K562 (cell line): ENCODE data around the gene FBXW12. TPM values are rescaled to one million over a fixed set of nuclear protein-coding genes. Genes with fewer than 3 reads are reported as not detected.

Experiments
- CC2D1A ChIP-seq: fragments of 450-650 bp; IDR thresholded peaks from 2 replicates; pipeline ENCODE4 v1.6.1; 2017; ENCODE audit warnings: mild to moderate bottlenecking
- GABPB1 ChIP-seq: sonication (generic); formaldehyde crosslinking; IDR thresholded peaks from 2 replicates; pipeline ENCODE4 v1.8.0; 2022; ENCODE audit warnings: mild to moderate bottlenecking, missing genetic modification reagents
- MYC ChIP-seq, 2 experiments: fragments of 250-450 bp in 1 of 2; sonication (Bioruptor Pico) in 1 of 2; IDR thresholded peaks; 2 replicates each; pipeline versions ENCODE4 v1.5.1 to v1.6.1; 2012 to 2021; ENCODE audit warnings: low read depth in 2 of 2, borderline replicate concordance in 1 of 2, improper control_type of control experiment in 1 of 2, low read length in 1 of 2, mild to moderate bottlenecking in 1 of 2, moderate library complexity in 1 of 2
- NBN ChIP-seq: fragments of 450-650 bp; IDR thresholded peaks from 2 replicates; pipeline ENCODE4 v1.6.1; 2016; ENCODE audit warnings: low read depth, mild to moderate bottlenecking
- NEUROD1 ChIP-seq: fragments of 150-350 bp; IDR thresholded peaks from 2 replicates; pipeline ENCODE4 v1.6.1; 2014; ENCODE audit warnings: borderline replicate concordance, low read length, low read depth; ENCODE audit not compliant: partially characterized antibody
- PHB2 ChIP-seq: fragments of 450-650 bp; IDR thresholded peaks from 2 replicates; pipeline ENCODE4 v1.6.1; 2017; ENCODE audit warnings: low read depth
- STAG1 ChIP-seq: sonication (generic); formaldehyde crosslinking; IDR thresholded peaks from 2 replicates; pipeline ENCODE4 v1.5.0; 2020; ENCODE audit warnings: missing genetic modification reagents, borderline replicate concordance
- TBP ChIP-seq: optimal IDR thresholded peaks from 2 replicates; pipeline ENCODE3; 2011; ENCODE audit warnings: low read depth, low read length, improper control_type of control experiment
- XRCC5 ChIP-seq: fragments of 200-400 bp; formaldehyde crosslinking; IDR thresholded peaks from 2 replicates; pipeline ENCODE4 v1.6.1; 2017; ENCODE audit warnings: low read depth, mild to moderate bottlenecking, low read length
- ZEB2 ChIP-seq: fragments of 450-650 bp; IDR thresholded peaks from 2 replicates; pipeline ENCODE4 v1.6.1; 2016
- ZKSCAN1 ChIP-seq: fragments of 150-350 bp; IDR thresholded peaks from 2 replicates; pipeline ENCODE4 v1.6.1; 2016; ENCODE audit warnings: low read depth, low read length
- ZNF133 ChIP-seq: fragments of 250-450 bp; sonication (Bioruptor Pico); IDR thresholded peaks from 2 replicates; pipeline ENCODE4 v1.4.0; 2020; ENCODE audit warnings: mild to moderate bottlenecking
- polyA plus RNA-seq, 8 experiments: library from polyadenylated mRNA; depleted of rRNA in 4 of 8; stranded (reverse) in 5 of 8; unstranded in 3 of 8; fragments of >200 nt; fragmentation: Nextera tagmentation in 2 of 8; fragmentation: Illumina TruSeq in 1 of 8; extraction: Ambion mirVana in 2 of 8; extraction: Trizol in 1 of 8; gene quantifications; 2 replicates each; pipeline versions ENCODE4 v1.2.1 to v1.2.3, GENCODE V29; 2011 to 2014; ENCODE audit warnings: inconsistent platforms in 1 of 8, missing spikeins in 1 of 8
- total RNA-seq, 7 experiments: library from RNA; depleted of rRNA in 6 of 7; stranded (reverse); fragments of >200 nt in 6 of 7; fragmentation: Illumina TruSeq in 2 of 7; extraction: Trizol in 2 of 7; gene quantifications; 2 replicates each; pipeline versions ENCODE4 v1.2.1 to v1.2.3, GENCODE V29; 2011 to 2021; ENCODE audit warnings: low replicate concordance in 1 of 7
- TF ChIP-seq, protein P1 (sequence below), 2 experiments: fragments of 450-650 bp; formaldehyde crosslinking in 1 of 2; IDR thresholded peaks; 2 replicates each; pipeline versions ENCODE4 v1.4.0 to v1.6.1; 2014 to 2020; ENCODE audit warnings: mild to moderate bottlenecking in 2 of 2, borderline replicate concordance in 1 of 2, low read depth in 1 of 2
- TF ChIP-seq, protein P2 (sequence below): fragments of 450-650 bp; IDR thresholded peaks from 2 replicates; pipeline ENCODE4 v1.6.1; 2014; ENCODE audit warnings: low read depth, mild to moderate bottlenecking, moderate library complexity, borderline replicate concordance
- TF ChIP-seq, protein P3 (sequence below): IDR thresholded peaks from 2 replicates; pipeline ENCODE4 v1.6.1; 2011; ENCODE audit warnings: borderline replicate concordance, low read depth, mild to moderate bottlenecking, moderate library complexity, low read length; ENCODE audit not compliant: insufficient read depth, poor library complexity, severe bottlenecking

Gene FBXW12
- total and polyA plus RNA-seq, 9 of the 15 experiments (the other 6 are each of a cell fraction or from before 2014, with no cell fraction given): 0.04 to 0.07 (median 0.06) TPM; not detected in 6

GRCh38 chr3:48435774-48436476 lies 63.9 kb downstream of the FBXW12 start (continued):
- TF ChIP-seq, protein P1, sequence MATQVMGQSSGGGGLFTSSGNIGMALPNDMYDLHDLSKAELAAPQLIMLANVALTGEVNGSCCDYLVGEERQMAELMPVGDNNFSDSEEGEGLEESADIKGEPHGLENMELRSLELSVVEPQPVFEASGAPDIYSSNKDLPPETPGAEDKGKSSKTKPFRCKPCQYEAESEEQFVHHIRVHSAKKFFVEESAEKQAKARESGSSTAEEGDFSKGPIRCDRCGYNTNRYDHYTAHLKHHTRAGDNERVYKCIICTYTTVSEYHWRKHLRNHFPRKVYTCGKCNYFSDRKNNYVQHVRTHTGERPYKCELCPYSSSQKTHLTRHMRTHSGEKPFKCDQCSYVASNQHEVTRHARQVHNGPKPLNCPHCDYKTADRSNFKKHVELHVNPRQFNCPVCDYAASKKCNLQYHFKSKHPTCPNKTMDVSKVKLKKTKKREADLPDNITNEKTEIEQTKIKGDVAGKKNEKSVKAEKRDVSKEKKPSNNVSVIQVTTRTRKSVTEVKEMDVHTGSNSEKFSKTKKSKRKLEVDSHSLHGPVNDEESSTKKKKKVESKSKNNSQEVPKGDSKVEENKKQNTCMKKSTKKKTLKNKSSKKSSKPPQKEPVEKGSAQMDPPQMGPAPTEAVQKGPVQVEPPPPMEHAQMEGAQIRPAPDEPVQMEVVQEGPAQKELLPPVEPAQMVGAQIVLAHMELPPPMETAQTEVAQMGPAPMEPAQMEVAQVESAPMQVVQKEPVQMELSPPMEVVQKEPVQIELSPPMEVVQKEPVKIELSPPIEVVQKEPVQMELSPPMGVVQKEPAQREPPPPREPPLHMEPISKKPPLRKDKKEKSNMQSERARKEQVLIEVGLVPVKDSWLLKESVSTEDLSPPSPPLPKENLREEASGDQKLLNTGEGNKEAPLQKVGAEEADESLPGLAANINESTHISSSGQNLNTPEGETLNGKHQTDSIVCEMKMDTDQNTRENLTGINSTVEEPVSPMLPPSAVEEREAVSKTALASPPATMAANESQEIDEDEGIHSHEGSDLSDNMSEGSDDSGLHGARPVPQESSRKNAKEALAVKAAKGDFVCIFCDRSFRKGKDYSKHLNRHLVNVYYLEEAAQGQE (IDR thresholded peaks at IDR 0.05; ENCODE audit: borderline replicate concordance): peak; percentile 92
- TF ChIP-seq, protein P1 (CRISPR knock-in tag; IDR thresholded peaks at IDR 0.05; ENCODE audit: low read depth): no peak
- TF ChIP-seq ZKSCAN1 (0 out of 2 replicates have a peak, but pooled peaks have one; percentile 24), ZNF133 (no peak), XRCC5 (peak; percentile 93), ZEB2 (0 out of 2 replicates have a peak, but pooled peaks have one; percentile 16), STAG1 (peak; percentile 52; the same call in 1 of the 2 replicates), PHB2 (no peak), GABPB1 (CRISPR knock-in tag) (0 out of 2 replicates have a peak, but pooled peaks have one; percentile 19), NEUROD1 (peak; percentile 32), TBP (peak; percentile 20), NBN (peak; percentile 29; the same call in 1 of the 2 replicates), CC2D1A (peak; percentile 74; the same call in 1 of the 2 replicates), MYC (IDR thresholded peaks at IDR 0.05; ENCODE audit: low read depth, low read length) (0 out of 2 replicates have a peak, but pooled peaks have one; percentile 16), MYC (CRISPR knock-in tag; IDR thresholded peaks at IDR 0.05; ENCODE audit: borderline replicate concordance, low read depth) (no peak)
- TF ChIP-seq, protein P2, sequence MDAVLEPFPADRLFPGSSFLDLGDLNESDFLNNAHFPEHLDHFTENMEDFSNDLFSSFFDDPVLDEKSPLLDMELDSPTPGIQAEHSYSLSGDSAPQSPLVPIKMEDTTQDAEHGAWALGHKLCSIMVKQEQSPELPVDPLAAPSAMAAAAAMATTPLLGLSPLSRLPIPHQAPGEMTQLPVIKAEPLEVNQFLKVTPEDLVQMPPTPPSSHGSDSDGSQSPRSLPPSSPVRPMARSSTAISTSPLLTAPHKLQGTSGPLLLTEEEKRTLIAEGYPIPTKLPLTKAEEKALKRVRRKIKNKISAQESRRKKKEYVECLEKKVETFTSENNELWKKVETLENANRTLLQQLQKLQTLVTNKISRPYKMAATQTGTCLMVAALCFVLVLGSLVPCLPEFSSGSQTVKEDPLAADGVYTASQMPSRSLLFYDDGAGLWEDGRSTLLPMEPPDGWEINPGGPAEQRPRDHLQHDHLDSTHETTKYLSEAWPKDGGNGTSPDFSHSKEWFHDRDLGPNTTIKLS: no peak
- TF ChIP-seq, protein P3, sequence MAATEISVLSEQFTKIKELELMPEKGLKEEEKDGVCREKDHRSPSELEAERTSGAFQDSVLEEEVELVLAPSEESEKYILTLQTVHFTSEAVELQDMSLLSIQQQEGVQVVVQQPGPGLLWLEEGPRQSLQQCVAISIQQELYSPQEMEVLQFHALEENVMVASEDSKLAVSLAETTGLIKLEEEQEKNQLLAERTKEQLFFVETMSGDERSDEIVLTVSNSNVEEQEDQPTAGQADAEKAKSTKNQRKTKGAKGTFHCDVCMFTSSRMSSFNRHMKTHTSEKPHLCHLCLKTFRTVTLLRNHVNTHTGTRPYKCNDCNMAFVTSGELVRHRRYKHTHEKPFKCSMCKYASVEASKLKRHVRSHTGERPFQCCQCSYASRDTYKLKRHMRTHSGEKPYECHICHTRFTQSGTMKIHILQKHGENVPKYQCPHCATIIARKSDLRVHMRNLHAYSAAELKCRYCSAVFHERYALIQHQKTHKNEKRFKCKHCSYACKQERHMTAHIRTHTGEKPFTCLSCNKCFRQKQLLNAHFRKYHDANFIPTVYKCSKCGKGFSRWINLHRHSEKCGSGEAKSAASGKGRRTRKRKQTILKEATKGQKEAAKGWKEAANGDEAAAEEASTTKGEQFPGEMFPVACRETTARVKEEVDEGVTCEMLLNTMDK: peak; percentile 55
